Measurements from ENCODE around the gene C1R.

C1R gene

DNA sequence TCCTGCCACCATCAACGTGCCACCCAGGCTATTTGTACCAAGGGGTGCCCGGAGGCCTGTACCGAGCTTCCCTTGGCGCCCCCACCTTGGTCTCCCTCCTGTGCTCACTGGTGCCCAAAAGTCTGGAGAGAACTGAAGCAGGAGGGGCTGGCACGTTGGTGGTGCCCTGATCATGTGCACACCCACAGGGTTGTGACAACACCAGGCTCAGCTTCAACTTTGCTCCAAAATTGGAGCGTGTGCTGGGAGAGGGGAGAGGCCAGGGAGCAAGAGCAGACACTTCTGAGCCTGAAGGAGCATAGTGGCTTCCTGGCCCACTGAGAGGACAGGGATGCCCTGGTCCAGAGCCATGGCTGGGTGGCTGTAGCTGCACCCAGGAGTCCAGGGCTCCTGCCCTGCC is 60.9 kb downstream of the C1R start:
- DNase-seq, result no peak
